K562 (cell line): ENCODE measurements around the gene HERC5. TPM values are rescaled to one million over a fixed set of nuclear protein-coding genes. Genes with fewer than 3 reads are reported as not detected.
"Not testable (repeated sequence)": the region's sequence is repeated elsewhere in the genome, so short reads cannot be mapped to it uniquely, and the experiment has no call there.

Experiments used
- ATAC-seq: fragments of 200-7000 bp; cut with Tn5 transposase; 3 replicates; pipeline ENCODE4 v1.9.1; 2020; ENCODE audit warnings: moderate library complexity
- BruUV-seq: library from RNA; stranded (reverse); fragments of 400-500 nt; replicated peaks from 2 replicates; lab custom pipeline; 2021; lab: Mats Ljungman, UMichigan
- CTCF ChIA-PET: fragments of 300-600 bp; formaldehyde crosslinking; extraction: SDS; loops from one replicate; lab custom pipeline; 2021; ENCODE audit warnings: low intra/inter-chr PET ratio; lab: Yijun Ruan, JAX
- POLR2A ChIA-PET: fragments of 300-600, 350-650 bp; sonication (Branson Sonifier 250); formaldehyde crosslinking; extraction: SDS; loops from one replicate; lab custom pipeline; 2021; ENCODE audit warnings: antibody characterized with exemption, inconsistent platforms; lab: Yijun Ruan, JAX
- DNase-seq, 4 experiments: peaks; one replicate each; pipeline versions ENCODE4 v3.0.0 to v3.0.0-alpha.2; 2011 to 2018; ENCODE audit warnings: low spot score in 3 of 4, mixed read lengths in 3 of 4; ENCODE audit errors: extremely low read depth in 1 of 4
- FAIRE-seq: peaks from 2 replicates; lab custom pipeline; 2011; peaks lifted over from hg19 to GRCh38; lab: Jason Lieb, UNC
- H2AFZ ChIP-seq: 2 replicates; pipeline ENCODE4 v1.6.0; 2011; ENCODE audit warnings: low read depth, low read length, control low read depth, inconsistent platforms
- H3K27ac ChIP-seq: fragments of 200-600 bp; 3 replicates; pipeline ENCODE4 v1.8.0; 2011; ENCODE audit warnings: low read depth, mild to moderate bottlenecking, control low read depth, inconsistent platforms, low read length, moderate library complexity, mixed read lengths; ENCODE audit errors: extremely low read depth
- H3K27me3 ChIP-seq, 2 experiments: fragments of 300-600 bp in 1 of 2; 2 replicates in 1 of 2; 3 replicates in 1 of 2; pipeline versions ENCODE4 v1.6.0 to v1.8.0; 2011; ENCODE audit warnings: inconsistent platforms in 2 of 2, low read length in 2 of 2, mild to moderate bottlenecking in 1 of 2, mixed read lengths in 1 of 2, moderate library complexity in 1 of 2; ENCODE audit not compliant: control insufficient read depth in 2 of 2, insufficient read depth in 2 of 2
- H3K36me3 ChIP-seq: fragments of 300-600 bp; 3 replicates; pipeline ENCODE4 v1.8.0; 2011; ENCODE audit warnings: mild to moderate bottlenecking, low read length, inconsistent platforms; ENCODE audit not compliant: control insufficient read depth, insufficient read depth
- H3K4me1 ChIP-seq, 2 experiments: fragments of 200-600 bp in 1 of 2; replicated peaks in 1 of 2; 2 replicates in 1 of 2; 3 replicates in 1 of 2; pipeline versions ENCODE4 v1.5.1 to v1.8.0; 2011; ENCODE audit warnings: inconsistent platforms in 2 of 2, low read length in 2 of 2, mild to moderate bottlenecking in 1 of 2, mixed read lengths in 1 of 2, moderate library complexity in 1 of 2; ENCODE audit not compliant: control insufficient read depth in 2 of 2, insufficient read depth in 2 of 2
- H3K4me2 ChIP-seq: 2 replicates; pipeline ENCODE4 v1.6.1; 2011; ENCODE audit warnings: low read length, control low read depth, inconsistent platforms, mixed read lengths; ENCODE audit not compliant: insufficient read depth
- H3K4me3 ChIP-seq: fragments of 200-600 bp; sonication (generic), shearing (Covaris generic); 2 replicates; pipeline ENCODE4 v1.5.1; 2016; ENCODE audit warnings: control low read depth, inconsistent platforms
- H3K79me2 ChIP-seq: fragments of 200-600 bp; 3 replicates; pipeline ENCODE4 v1.8.0; 2011; ENCODE audit warnings: low read length, inconsistent platforms; ENCODE audit not compliant: control insufficient read depth, insufficient read depth
- H3K9ac ChIP-seq, 2 experiments: 2 replicates each; pipeline versions ENCODE4 v1.6.0 to v1.6.1; 2011; ENCODE audit warnings: low read depth in 2 of 2, low read length in 2 of 2, control low read depth in 1 of 2, inconsistent platforms in 1 of 2, mild to moderate bottlenecking in 1 of 2, mixed read lengths in 1 of 2; ENCODE audit not compliant: insufficient read depth in 1 of 2
- H3K9me1 ChIP-seq: one replicate; pipeline ENCODE4 v1.6.0; 2011; ENCODE audit warnings: inconsistent platforms, mild to moderate bottlenecking, low read length, moderate library complexity; ENCODE audit not compliant: control insufficient read depth, insufficient read depth
- H3K9me3 ChIP-seq: replicated peaks from 2 replicates; pipeline ENCODE4 v1.5.1; 2011; ENCODE audit warnings: low read depth, low read length, inconsistent platforms; ENCODE audit not compliant: control insufficient read depth, insufficient read depth
- H4K20me1 ChIP-seq: replicated peaks from 2 replicates; pipeline ENCODE4 v1.6.1; 2011; ENCODE audit warnings: low read length, inconsistent platforms, mixed read lengths; ENCODE audit not compliant: control insufficient read depth, insufficient read depth
- ASH1L ChIP-seq: fragments of 450-650 bp; IDR thresholded peaks from 2 replicates; pipeline ENCODE4 v1.6.1; 2018; ENCODE audit warnings: borderline replicate concordance, mild to moderate bottlenecking, low read depth; ENCODE audit not compliant: partially characterized antibody
- FUS ChIP-seq: fragments of 200-400 bp; formaldehyde crosslinking; optimal IDR thresholded peaks from 2 replicates; pipeline ENCODE3; 2017; ENCODE audit warnings: low read depth, low read length
- RBM15 ChIP-seq: fragments of 200-400 bp; formaldehyde crosslinking; IDR thresholded peaks from 2 replicates; pipeline ENCODE4 v1.6.1; 2018; ENCODE audit warnings: mild to moderate bottlenecking, low read length, moderate library complexity; ENCODE audit not compliant: insufficient read depth
- STAT5B ChIP-seq: fragments of 250-450 bp; sonication (Bioruptor Pico); IDR thresholded peaks from 2 replicates; pipeline ENCODE4 v1.8.0; 2021; ENCODE audit warnings: mild to moderate bottlenecking, inconsistent platforms
- TAF9B ChIP-seq: fragments of 450-650 bp; IDR thresholded peaks from 2 replicates; pipeline ENCODE4 v1.6.1; 2018; ENCODE audit warnings: mild to moderate bottlenecking; ENCODE audit not compliant: partially characterized antibody
- WGBS: fragments of 100-300 bp; shearing (Covaris generic); methylation state at CpG from one replicate; pipeline ENCODE4 v1.1.6; 2016; ENCODE audit warnings: low coverage, mixed read lengths; ENCODE audit not compliant: insufficient coverage; ENCODE audit errors: missing lambda C conversion rate; 5-methylcytosine and 5-hydroxymethylcytosine counted together
- in situ Hi-C: fragments of 300-500 bp; cut with MboI; formaldehyde crosslinking; loops from 4 replicates; pipeline ENCODE4 v1.15.0; 2018; ENCODE audit warnings: inconsistent platforms, mixed read lengths
- intact Hi-C: fragments of 100-400 bp; cut with micrococcal nuclease; formaldehyde crosslinking; loops from 2 replicates; pipeline ENCODE4 v1.14.2; 2022
- polyA plus RNA-seq, 8 experiments: library from polyadenylated mRNA; depleted of rRNA in 4 of 8; stranded (reverse) in 5 of 8; unstranded in 3 of 8; fragments of >200 nt; fragmentation: Nextera tagmentation in 2 of 8; fragmentation: Illumina TruSeq in 1 of 8; extraction: Ambion mirVana in 2 of 8; extraction: Trizol in 1 of 8; gene quantifications; 2 replicates each; pipeline versions ENCODE4 v1.2.1 to v1.2.3, GENCODE V29; 2011 to 2014; ENCODE audit warnings: inconsistent platforms in 1 of 8, missing spikeins in 1 of 8
- total RNA-seq, 7 experiments: library from RNA; depleted of rRNA in 6 of 7; stranded (reverse); fragments of >200 nt in 6 of 7; fragmentation: Illumina TruSeq in 2 of 7; extraction: Trizol in 2 of 7; gene quantifications; 2 replicates each; pipeline versions ENCODE4 v1.2.1 to v1.2.3, GENCODE V29; 2011 to 2021; ENCODE audit warnings: low replicate concordance in 1 of 7
- TF ChIP-seq, protein P1 (sequence below), 2 experiments: fragments of 450-650 bp; IDR thresholded peaks; 2 replicates each; pipeline ENCODE4 v1.6.1; 2018; ENCODE audit warnings: mild to moderate bottlenecking in 2 of 2, low read depth in 1 of 2; ENCODE audit not compliant: partially characterized antibody in 2 of 2

The HERC5 gene
- total and polyA plus RNA-seq, 9 of the 15 experiments (the other 6 are each of a cell fraction or from before 2014, with no cell fraction given) = 0.18 TPM; not detected in 8

DNA sequence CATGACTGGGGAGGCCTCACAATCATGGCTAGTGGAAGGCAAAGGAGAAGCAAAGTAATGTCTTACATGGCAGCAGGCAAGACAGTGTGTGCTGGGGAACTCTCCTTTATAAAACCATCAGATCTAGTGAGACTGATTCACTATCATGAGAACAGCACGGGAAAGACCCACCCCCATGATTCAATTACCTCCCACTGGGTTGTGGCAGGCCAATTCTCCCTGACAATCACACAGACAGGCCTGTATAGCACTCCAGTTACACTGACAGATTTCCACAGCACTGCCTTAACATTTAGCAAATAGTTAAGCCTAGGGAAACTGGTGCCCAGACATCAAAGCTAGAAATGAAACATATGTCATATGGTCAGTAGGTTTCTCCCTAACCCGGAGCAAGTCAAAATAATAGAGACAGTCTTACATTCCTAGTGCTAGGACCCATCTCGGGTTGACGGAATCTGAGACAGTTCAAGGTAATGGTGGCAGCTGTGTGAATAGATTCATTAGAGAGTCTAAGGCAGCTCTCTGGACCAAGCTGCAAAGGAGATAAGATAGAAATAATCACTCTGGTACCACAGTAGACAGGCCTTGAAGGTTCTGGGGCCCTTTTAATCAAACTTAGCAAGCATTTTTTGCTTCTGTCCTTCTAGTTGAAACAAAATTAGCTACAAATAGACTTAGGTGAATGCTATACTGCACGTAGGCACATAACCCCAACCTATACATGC lies 9.4 kb upstream of the HERC5 start:
- ChIA-PET CTCF (no interaction called here), POLR2A (interaction anchor here (0.6 kb wide), 1 partner anchor 220 kb away, joined by 3 read pairs; no protein-coding TSS in a partner anchor)
- Histone ChIP-seq H2AFZ (no peak overlapping the region), H3K9ac (no peak overlapping the region), H4K20me1 (no peaks in the 10 kb centered on the region), H3K36me3 (no peaks in the 10 kb centered on the region), H3K79me2 (no peaks in the 10 kb centered on the region), H3K9me3 (no peaks in the 10 kb centered on the region), H3K4me3 (no peak overlapping the region), H3K27me3 (no peaks in the 10 kb centered on the region; a peak in 1 of 5 replicates), H3K9me1 (no peaks in the 10 kb centered on the region), H3K27ac (no peak overlapping the region), H3K4me2 (no peak overlapping the region), H3K4me1 (no peaks in the 10 kb centered on the region)
- intact Hi-C loops (no loop called here), in situ Hi-C loops (no loop called here)
- DNase-seq = no peak
- TF ChIP-seq ASH1L = no peak
- no peak for TF ChIP-seq TAF9B
- TF ChIP-seq, protein P1, sequence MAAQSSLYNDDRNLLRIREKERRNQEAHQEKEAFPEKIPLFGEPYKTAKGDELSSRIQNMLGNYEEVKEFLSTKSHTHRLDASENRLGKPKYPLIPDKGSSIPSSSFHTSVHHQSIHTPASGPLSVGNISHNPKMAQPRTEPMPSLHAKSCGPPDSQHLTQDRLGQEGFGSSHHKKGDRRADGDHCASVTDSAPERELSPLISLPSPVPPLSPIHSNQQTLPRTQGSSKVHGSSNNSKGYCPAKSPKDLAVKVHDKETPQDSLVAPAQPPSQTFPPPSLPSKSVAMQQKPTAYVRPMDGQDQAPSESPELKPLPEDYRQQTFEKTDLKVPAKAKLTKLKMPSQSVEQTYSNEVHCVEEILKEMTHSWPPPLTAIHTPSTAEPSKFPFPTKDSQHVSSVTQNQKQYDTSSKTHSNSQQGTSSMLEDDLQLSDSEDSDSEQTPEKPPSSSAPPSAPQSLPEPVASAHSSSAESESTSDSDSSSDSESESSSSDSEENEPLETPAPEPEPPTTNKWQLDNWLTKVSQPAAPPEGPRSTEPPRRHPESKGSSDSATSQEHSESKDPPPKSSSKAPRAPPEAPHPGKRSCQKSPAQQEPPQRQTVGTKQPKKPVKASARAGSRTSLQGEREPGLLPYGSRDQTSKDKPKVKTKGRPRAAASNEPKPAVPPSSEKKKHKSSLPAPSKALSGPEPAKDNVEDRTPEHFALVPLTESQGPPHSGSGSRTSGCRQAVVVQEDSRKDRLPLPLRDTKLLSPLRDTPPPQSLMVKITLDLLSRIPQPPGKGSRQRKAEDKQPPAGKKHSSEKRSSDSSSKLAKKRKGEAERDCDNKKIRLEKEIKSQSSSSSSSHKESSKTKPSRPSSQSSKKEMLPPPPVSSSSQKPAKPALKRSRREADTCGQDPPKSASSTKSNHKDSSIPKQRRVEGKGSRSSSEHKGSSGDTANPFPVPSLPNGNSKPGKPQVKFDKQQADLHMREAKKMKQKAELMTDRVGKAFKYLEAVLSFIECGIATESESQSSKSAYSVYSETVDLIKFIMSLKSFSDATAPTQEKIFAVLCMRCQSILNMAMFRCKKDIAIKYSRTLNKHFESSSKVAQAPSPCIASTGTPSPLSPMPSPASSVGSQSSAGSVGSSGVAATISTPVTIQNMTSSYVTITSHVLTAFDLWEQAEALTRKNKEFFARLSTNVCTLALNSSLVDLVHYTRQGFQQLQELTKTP (IDR thresholded peaks at IDR 0.05; ENCODE audit: low read depth in 1 of 2, partially characterized antibody in 2 of 2) = no peak
- no peak for TF ChIP-seq RBM15
- TF ChIP-seq FUS = no peak
- no peak for TF ChIP-seq STAT5B (CRISPR knock-in tag)
- ATAC-seq = no peak
- FAIRE-seq = no peak
- WGBS = 3% methylated on average over 5 of the region's 5 CpGs
- BruUV-seq = no TSS peak

DNA sequence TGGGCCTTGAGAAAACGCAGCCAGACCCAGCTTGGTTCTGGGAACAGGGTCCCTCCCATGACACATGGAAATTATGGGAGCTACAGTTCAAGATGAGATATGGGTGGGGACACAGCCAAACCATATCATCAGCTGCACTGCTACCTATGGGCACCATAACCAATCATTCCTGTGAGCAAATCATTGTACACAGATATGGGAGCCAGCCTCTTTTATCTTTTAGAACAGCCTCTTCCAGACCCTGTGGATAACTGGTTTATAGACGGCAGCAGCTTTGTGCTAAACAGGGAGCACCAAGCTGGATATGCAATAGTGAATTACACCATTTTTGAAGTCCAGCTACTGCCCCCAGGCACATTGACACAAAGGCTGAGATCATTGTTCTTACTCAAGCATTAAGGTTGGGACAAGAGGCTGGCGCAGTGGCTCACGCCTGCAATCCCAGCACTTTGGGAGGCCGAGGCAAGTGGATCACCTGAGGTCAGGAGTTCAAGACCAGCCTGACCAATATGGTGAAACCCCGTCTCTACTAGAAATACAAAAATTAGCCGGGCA lies 8.6 kb upstream of the HERC5 start:
- H3K36me3 ChIP-seq, H3K27me3 ChIP-seq, in situ Hi-C loops, H3K9me1 ChIP-seq, FAIRE-seq, H3K27ac ChIP-seq, DNase-seq, CTCF ChIA-PET, H3K9me3 ChIP-seq, POLR2A ChIA-PET, H2AFZ ChIP-seq, H3K79me2 ChIP-seq, H3K4me3 ChIP-seq, H3K9ac ChIP-seq, BruUV-seq, H3K4me1 ChIP-seq, ATAC-seq, H4K20me1 ChIP-seq, intact Hi-C loops, H3K4me2 ChIP-seq: not testable (repeated sequence)
- 0% methylated on average over 5 of the region's 7 CpGs for WGBS
